OCI-LY7 (cell line): ENCODE data around the gene CHCHD4.
"Not testable (repeated sequence)": the region's sequence is repeated elsewhere in the genome, so short reads cannot be mapped to it uniquely, and the experiment has no call there.

Source experiments
- CTCF ChIP-seq: fragments of 200-600 bp; sonication (generic); conservative IDR thresholded peaks from 2 replicates; pipeline ENCODE4 v1.5.1; 2014; ENCODE audit warnings: mild to moderate bottlenecking, antibody characterized with exemption, low read length, moderate library complexity, mixed read lengths
- EZH2phosphoT487 ChIP-seq: fragments of 200-600 bp; sonication (generic); IDR thresholded peaks from 2 replicates; pipeline ENCODE4 v1.6.1; 2018; ENCODE audit warnings: low read depth, borderline replicate concordance, mild to moderate bottlenecking, mixed run types, antibody characterized with exemption, low read length, moderate library complexity, mixed read lengths

DNA sequence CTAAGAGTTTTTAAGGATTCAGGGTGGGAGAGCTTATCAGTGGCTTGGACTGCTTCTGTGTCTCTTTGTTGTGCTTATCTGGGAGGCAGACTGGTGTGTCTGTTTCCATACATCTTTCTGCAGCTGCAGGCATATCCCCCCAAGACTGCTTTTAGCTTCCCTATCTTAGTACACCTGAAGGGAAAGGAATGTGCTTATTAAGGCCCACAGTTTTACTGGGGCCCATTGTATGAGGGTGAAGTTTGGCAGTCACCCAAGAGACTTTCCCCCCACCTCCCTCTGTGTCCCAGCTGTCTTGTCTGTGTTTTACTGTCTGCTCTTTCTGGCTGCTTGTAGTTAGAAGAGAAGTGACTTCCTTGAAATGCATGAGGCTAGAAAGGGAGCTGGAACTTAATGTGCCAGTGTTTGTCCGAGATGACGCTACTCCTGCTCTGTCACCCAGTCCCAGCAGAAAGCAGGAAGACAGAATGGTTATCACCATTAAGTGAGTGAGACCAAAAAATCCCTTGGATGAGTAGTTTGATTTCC, 3.7 kb downstream of the CHCHD4 start:
- TF ChIP-seq CTCF, EZH2phosphoT487: not testable (repeated sequence)
